Measurements from ENCODE around the gene ZFPL1.

Gene ZFPL1

DNA sequence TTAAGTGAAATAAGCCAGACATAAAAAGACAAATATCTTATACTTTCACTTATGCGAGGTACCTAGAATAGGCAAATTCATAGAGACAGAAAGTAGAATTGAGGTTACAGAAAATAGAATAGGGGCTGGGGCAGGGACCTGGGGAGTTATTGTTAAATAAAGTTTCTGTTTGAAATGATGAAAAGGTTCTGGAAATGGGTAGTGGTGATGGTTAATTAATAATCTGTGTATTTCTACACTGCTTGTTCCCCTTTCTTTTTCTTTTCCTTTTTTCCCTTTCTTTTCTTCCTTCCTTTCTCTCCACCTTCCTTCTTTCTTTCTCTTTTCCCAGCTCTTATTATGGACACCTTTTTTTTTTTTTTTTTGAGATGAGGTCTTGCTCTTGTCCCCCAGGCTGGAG lies 28.5 kb upstream of the ZFPL1 start:
- DNase-seq (ENCODE audit: insufficient read length, low spot score): no peak
- FAIRE-seq: no peak
- no peak for TF ChIP-seq POLR2A (IDR thresholded peaks at IDR 0.05; ENCODE audit: low read depth, low read length)

GRCh38 chr11:65056999-65057398 lies 27.0 kb upstream of the ZFPL1 start:
- TF ChIP-seq POLR2A (IDR thresholded peaks at IDR 0.05; ENCODE audit: low read depth, low read length): no peak
- FAIRE-seq (no peak), DNase-seq (ENCODE audit: insufficient read length, low spot score) (no peak)

DNA sequence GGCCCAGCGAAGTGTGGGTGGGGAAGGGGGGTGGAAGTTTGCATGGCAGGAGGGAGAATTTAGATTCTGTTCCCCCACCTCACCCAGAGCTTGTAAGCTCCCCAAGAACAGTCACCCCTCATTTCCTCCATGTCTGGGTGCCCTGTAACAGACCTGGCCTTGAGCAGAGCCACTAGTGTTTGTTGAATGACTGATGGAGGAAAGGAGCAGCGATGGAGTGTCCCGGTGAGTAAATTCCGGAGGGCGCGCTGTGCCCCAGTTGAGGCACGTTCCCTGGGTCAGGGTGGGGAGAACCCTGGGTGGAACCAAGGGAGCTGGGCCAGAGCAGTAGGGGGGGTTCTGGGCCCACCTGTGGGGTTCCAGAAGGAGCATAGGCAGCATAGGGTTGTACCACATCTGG lies 26.5 kb upstream of the ZFPL1 start:
- FAIRE-seq: no peak
- DNase-seq (ENCODE audit: insufficient read length, low spot score): no peak
- no peak for TF ChIP-seq POLR2A (IDR thresholded peaks at IDR 0.05; ENCODE audit: low read depth, low read length)

DNA sequence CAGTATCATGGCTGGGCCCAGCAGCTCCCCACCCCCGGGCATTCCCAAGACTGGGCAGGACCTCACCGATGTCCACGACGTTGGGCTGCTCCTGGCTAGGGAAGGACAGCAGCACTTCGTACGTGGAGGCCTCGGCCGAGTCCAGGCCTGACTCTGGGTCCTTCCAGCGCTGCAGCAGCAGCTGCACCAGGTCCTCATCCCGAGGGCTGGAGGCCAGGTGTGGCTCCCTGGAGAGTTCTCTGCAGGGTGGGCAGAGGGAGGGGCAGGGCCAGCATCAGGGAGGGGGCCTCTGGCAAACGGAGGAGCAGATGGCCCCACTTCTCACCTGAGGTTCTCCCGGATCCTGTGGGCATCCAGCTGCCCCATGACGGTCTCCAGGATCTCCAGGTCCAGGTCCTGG lies 26.0 kb upstream of the ZFPL1 start:
- no peak for FAIRE-seq
- no peak for TF ChIP-seq POLR2A (IDR thresholded peaks at IDR 0.05; ENCODE audit: low read depth, low read length)
- no peak for DNase-seq (ENCODE audit: insufficient read length, low spot score)

DNA sequence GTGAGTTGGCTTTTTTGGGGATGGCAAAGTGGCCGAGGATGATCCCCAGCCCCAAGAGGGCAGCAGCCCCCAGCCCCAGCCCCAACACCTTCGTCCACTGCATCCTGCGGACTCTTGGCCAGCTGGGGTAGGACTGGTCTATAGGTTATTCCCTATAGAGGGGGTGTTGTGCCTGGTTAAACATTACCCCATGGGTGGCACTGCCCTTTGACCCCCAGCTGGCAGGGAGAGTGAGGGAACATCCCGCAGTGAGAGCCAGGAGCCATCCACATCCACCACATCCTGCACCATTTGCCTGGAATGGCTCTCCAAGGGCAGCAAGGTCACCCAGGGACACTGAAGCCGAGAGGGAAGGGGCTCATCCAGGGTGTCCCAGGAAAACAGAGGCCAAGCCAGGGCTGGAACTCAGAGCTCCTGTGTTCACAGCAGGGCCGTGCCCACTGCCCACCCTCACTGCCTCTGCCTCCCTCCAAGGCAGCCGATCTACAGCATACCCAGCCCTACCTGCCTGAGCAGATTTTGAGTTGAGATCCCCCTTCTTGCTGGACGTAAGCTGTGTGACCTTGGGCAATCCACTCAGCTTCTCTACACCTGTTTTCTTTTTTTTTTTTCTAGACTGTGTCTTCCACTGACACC lies 25.5 kb upstream of the ZFPL1 start, which contains the start of gene NAALADL1:
NAALADL1 (minus strand) TSS at position 135 of the 636 bp plus-strand sequence; CDS start at position 103, 32 bp downstream.
- FAIRE-seq (no peak), DNase-seq (ENCODE audit: insufficient read length, low spot score) (no peak)

GRCh38 chr11:65059523-65059922 lies 24.5 kb upstream of the ZFPL1 start:
- DNase-seq (ENCODE audit: insufficient read length, low spot score): no peak
- no peak for TF ChIP-seq POLR2A (IDR thresholded peaks at IDR 0.05; ENCODE audit: low read depth, low read length)
- FAIRE-seq: no peak

More for the DNA sequence above, 25.5 kb upstream of the ZFPL1 start, which contains the start of gene NAALADL1:
- TF ChIP-seq POLR2A (IDR thresholded peaks at IDR 0.05; ENCODE audit: low read depth, low read length): no peak

DNA sequence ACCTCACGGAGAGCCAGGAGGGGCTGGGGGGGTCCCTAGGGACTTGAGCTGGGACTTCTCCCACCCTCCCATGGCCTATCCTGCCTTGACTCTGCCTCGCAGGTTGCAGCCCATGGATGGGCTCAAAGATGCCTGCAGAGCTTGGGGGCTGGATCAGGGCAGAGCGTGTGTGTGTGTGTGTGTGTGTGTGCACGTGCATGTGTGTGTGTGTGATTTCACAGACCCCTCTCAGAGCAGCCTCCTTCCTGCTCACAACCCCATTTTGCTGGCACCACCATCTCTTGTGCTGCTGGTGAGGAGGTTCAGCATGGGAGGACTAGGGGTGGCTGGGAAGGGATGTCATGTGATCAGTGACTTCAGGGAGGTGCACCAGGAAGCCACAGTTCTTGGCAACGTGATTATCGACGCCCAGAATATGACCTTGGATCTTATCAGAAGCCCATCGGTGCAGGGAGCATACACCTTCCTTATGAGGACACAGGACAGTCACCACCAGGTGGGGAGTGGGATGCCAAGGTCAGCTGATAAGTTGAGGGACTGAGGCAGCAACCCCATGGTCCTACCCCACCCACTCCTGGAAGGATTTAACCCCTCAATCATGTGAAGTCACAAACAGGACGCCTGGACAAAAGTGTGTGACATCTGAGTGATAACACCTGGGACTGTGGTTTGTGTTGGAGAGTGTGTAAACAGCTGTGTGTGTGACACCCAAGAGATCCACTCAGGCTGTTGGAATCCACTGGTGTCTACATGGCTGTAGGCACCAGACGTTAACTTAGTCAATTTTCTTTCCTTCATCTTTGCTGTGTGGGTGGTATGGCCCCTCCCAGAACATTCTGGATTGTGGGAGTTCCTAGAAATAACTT lies 23.8 kb upstream of the ZFPL1 start:
- no peak for TF ChIP-seq POLR2A (IDR thresholded peaks at IDR 0.05; ENCODE audit: low read depth, low read length)
- no peak for FAIRE-seq
- DNase-seq (ENCODE audit: insufficient read length, low spot score): no peak

DNA sequence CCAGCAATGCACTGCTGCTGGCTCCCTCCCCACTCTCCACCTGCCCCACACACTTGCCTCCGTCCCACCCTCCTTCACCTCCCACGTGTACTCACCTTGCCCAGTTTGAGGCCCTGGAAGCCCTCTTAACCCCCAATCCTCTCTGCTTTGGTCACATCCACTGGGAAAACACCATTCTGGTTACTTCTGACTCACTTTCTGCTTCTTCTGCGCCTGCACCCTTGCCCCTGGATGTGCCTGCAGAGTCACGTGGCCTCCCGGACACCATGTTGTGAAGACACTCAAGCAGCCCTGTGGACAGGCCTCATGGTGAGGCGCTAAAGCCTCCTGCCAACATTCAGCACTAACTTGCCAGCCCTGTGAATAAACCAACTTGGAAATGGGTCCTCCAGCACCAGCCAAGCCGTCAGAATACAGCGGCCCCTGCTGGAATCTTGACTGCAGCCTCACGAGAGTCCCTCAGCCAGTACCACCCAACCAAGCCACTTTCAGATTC lies 23.1 kb upstream of the ZFPL1 start:
- FAIRE-seq (no peak), DNase-seq (ENCODE audit: insufficient read length, low spot score) (no peak)
- TF ChIP-seq POLR2A (IDR thresholded peaks at IDR 0.05; ENCODE audit: low read depth, low read length): no peak

- FAIRE-seq: no peak
- no peak for DNase-seq (ENCODE audit: insufficient read length, low spot score)
- no peak for TF ChIP-seq POLR2A (IDR thresholded peaks at IDR 0.05; ENCODE audit: low read depth, low read length)
These were observed 20.5 kb upstream of the ZFPL1 start for GRCh38 chr11:65063532-65063931.

DNA sequence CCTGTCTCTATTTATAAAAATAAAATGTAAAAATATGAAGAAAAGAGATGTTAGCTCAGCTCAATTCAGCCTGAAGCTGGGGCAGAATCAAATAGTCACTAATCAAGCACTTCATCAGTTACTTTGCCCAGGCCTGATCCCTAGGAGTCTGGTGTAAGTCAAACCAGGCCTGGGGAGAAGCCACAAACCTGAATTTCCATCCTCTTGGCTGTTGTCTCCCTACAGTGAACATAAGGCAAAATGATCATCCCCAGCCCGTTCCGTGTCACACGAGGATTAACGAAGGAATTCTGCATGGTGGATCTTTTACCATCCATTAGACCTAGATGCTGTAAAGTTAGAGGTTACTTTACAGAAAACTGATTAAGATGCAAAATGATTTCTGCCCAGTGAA lies 19.2 kb upstream of the ZFPL1 start:
- DNase-seq (ENCODE audit: insufficient read length, low spot score) (no peak), FAIRE-seq (no peak)
- TF ChIP-seq POLR2A (IDR thresholded peaks at IDR 0.05; ENCODE audit: low read depth, low read length): no peak

GRCh38 chr11:65065851-65066250 lies 18.2 kb upstream of the ZFPL1 start:
- TF ChIP-seq POLR2A (IDR thresholded peaks at IDR 0.05; ENCODE audit: low read depth, low read length): no peak
- FAIRE-seq (no peak), DNase-seq (ENCODE audit: insufficient read length, low spot score) (no peak)

GRCh38 chr11:65066315-65066714 lies 17.7 kb upstream of the ZFPL1 start:
- TF ChIP-seq POLR2A (IDR thresholded peaks at IDR 0.05; ENCODE audit: low read depth, low read length): no peak
- DNase-seq (ENCODE audit: insufficient read length, low spot score) (no peak), FAIRE-seq (no peak)

GRCh38 chr11:65066805-65067291 lies 17.2 kb upstream of the ZFPL1 start:
- FAIRE-seq: no peak
- DNase-seq (ENCODE audit: insufficient read length, low spot score): no peak
- no peak for TF ChIP-seq POLR2A (IDR thresholded peaks at IDR 0.05; ENCODE audit: low read depth, low read length)

DNA sequence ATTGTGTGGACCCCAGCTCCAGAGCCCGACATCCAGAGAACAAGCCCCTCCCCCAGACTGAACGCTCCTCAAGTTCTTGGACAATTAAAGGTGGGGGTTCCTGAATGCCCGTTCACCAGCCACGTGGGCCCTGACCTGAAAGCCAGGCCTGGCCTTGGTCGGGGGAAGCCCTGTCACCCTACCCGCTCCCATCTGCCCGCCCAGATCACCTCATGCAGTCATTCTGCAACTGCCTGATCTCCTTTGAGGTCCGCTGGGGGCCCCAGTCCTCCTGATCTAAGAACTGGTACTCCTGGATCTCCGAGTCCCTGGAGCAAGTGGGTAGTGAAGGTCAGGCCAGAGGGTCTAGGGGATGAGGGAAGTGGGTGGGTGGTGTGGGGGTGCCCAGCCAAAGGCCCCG lies 16.6 kb upstream of the ZFPL1 start:
- DNase-seq (ENCODE audit: insufficient read length, low spot score) (no peak), FAIRE-seq (no peak)
- TF ChIP-seq POLR2A (IDR thresholded peaks at IDR 0.05; ENCODE audit: low read depth, low read length): no peak
